ENCODE results near the gene SLC9A2. TPM values are rescaled to one million over a fixed set of nuclear protein-coding genes. Genes with fewer than 3 reads are reported as not detected.

The SLC9A2 gene
- total RNA-seq, 1 donor from 2014 or later, result 0.05 TPM

DNA sequence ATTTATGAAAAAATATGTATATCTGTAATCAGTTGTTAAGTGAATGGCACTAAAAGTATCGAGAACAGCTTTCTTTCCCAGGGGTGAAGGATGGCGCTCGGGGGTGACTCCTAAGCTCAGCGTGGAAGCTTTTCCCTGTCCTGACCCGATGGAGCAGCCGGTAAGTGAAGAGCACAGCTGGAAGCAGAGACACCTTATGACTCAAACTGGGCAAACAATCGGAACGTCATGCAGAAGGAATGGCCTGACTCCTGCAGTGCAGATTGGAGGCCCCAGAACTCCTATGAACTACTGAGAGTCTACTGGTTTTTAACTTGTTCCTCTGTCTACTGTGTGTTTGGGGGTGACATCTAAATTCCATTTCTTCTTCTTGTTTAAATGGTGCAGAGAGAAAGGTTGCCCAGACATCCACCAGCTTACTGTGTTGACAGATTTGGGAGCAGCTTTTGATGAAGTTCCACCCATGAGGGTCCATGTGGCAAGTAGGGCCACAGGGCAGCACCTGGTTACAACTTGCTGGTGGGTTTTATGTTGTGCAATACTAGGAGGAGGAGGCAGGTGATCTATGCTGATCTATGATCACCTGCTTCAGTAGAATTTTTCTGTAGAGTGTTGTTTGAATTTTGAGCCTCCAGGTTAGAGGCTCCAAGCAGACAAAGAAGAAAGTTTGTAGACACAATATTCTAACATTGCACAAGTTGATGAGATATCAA is 89.7 kb downstream of the SLC9A2 start:
- Mint-ChIP-seq H3K36me3 (ENCODE audit: low read depth, unreplicated experiment) (no peaks in the 10 kb centered on the region), H3K4me1 (ENCODE audit: unreplicated experiment) (peaks cover 2% of the 10 kb centered on the region), H3K9me3 (ENCODE audit: unreplicated experiment) (no peaks in the 10 kb centered on the region), H3K27ac (ENCODE audit: unreplicated experiment) (no peak overlapping the region), H3K27me3 (ENCODE audit: unreplicated experiment) (no peaks in the 10 kb centered on the region), H3K4me3 (ENCODE audit: unreplicated experiment) (no peak overlapping the region)
- no peak for TF ChIP-seq CTCF (IDR thresholded peaks at IDR 0.05; ENCODE audit: unreplicated experiment)
- no peak for DNase-seq (ENCODE audit: low spot score)

- no peaks in the 10 kb centered on the region for H3K27me3 Mint-ChIP-seq (ENCODE audit: unreplicated experiment)
- no peaks in the 10 kb centered on the region for H3K9me3 Mint-ChIP-seq (ENCODE audit: unreplicated experiment)
- no peak overlapping the region for H3K4me3 Mint-ChIP-seq (ENCODE audit: unreplicated experiment)
- no peak for TF ChIP-seq CTCF (IDR thresholded peaks at IDR 0.05; ENCODE audit: unreplicated experiment)
- no peak overlapping the region for H3K27ac Mint-ChIP-seq (ENCODE audit: unreplicated experiment)
- H3K4me1 Mint-ChIP-seq (ENCODE audit: unreplicated experiment), result peaks cover 3% of the 10 kb centered on the region
- no peak for DNase-seq (ENCODE audit: low spot score)
- H3K36me3 Mint-ChIP-seq (ENCODE audit: low read depth, unreplicated experiment), result peaks cover 36% of the 10 kb centered on the region
These were observed 98.1 kb downstream of the SLC9A2 start for GRCh38 chr2:102717308-102718018.

- TF ChIP-seq CTCF (IDR thresholded peaks at IDR 0.05; ENCODE audit: unreplicated experiment), result no peak
- H3K27me3 Mint-ChIP-seq (ENCODE audit: unreplicated experiment), result no peaks in the 10 kb centered on the region
- H3K4me3 Mint-ChIP-seq (ENCODE audit: unreplicated experiment), result no peak overlapping the region
- no peak for DNase-seq (ENCODE audit: low spot score)
- no peak overlapping the region for H3K27ac Mint-ChIP-seq (ENCODE audit: unreplicated experiment)
- H3K36me3 Mint-ChIP-seq (ENCODE audit: low read depth, unreplicated experiment), result peaks cover 46% of the 10 kb centered on the region
- H3K9me3 Mint-ChIP-seq (ENCODE audit: unreplicated experiment), result no peaks in the 10 kb centered on the region
- H3K4me1 Mint-ChIP-seq (ENCODE audit: unreplicated experiment), result peaks cover 3% of the 10 kb centered on the region
These were observed 99.3 kb downstream of the SLC9A2 start for GRCh38 chr2:102718387-102719316.

DNA sequence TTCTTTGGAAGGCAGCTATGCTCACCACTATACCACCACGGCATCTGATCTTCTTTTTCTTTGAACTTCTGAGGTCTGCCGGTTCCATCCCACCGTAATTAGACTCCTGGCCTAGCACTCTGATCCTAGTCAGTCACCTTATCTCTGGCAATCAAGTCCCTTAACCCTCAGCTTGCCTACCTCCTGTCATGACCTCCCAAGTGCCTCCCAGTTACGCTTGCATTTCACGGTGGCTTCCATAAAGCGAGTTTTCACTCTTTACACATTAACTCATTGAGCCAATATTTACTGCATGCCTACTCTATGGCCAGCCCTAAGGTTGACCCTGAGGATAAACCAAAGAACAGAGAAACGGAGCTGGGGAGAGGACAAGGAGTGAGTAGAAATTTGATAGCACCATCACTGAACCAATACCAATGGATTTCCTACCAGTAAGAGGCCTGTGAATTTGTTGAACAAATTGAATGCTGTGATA is 104.7 kb downstream of the SLC9A2 start:
- H3K4me1 Mint-ChIP-seq (ENCODE audit: unreplicated experiment), result peaks cover 32% of the 10 kb centered on the region
- no peaks in the 10 kb centered on the region for H3K27me3 Mint-ChIP-seq (ENCODE audit: unreplicated experiment)
- H3K27ac Mint-ChIP-seq (ENCODE audit: unreplicated experiment), result no peak overlapping the region
- no peak for TF ChIP-seq CTCF (IDR thresholded peaks at IDR 0.05; ENCODE audit: unreplicated experiment)
- DNase-seq (ENCODE audit: low spot score), result no peak
- no peaks in the 10 kb centered on the region for H3K9me3 Mint-ChIP-seq (ENCODE audit: unreplicated experiment)
- no peak overlapping the region for H3K4me3 Mint-ChIP-seq (ENCODE audit: unreplicated experiment)
- H3K36me3 Mint-ChIP-seq (ENCODE audit: low read depth, unreplicated experiment), result peaks cover 41% of the 10 kb centered on the region

Data from endothelial cell (in vitro differentiated cells).